Left renal cortex interstitium (tissue), 4 donors: ENCODE measurements around the gene SBF2. TPM values are rescaled to one million over a fixed set of nuclear protein-coding genes. Genes with fewer than 3 reads are reported as not detected.
"Not testable (repeated sequence)": the region's sequence is repeated elsewhere in the genome, so short reads cannot be mapped to it uniquely, and the experiment has no call there.

ENCODE experiments used
- DNase-seq, 4 donors: peaks; one replicate each; pipeline ENCODE4 v3.0.0-alpha.2; 2013; ENCODE audit warnings: low read depth in 4 of 4, low spot score in 2 of 4, missing footprints in 1 of 4
- polyA plus RNA-seq, 4 donors: library from polyadenylated mRNA; unstranded; fragments of 120-200 nt; gene quantifications; one replicate each; pipeline ENCODE4 v1.2.1, GENCODE V29; 2013; ENCODE audit not compliant: insufficient read length in 4 of 4

The SBF2 gene
- polyA plus RNA-seq, 4 donors: 41.7 to 58.7 (median 52.8) TPM

DNA sequence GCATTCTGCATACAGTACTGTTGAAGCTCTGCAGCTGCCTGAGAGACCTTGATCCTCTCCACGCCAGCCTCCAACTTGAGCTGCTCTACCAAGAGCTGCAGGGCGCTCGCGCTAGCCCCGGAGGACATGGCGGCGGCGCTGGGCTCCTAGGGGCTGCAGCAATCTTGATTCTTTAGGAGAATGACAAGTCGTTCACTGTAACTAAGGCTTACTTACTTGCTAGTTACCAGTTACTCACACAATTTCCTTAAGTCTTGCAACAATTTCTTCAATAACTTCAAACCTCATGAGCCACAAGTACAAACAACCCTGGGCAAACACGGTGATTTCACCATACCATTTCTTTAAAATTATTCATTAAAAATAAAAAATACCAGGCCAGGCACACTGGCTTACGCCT, 21.9 kb downstream of the SBF2 start:
- DNase-seq: no peak

DNA sequence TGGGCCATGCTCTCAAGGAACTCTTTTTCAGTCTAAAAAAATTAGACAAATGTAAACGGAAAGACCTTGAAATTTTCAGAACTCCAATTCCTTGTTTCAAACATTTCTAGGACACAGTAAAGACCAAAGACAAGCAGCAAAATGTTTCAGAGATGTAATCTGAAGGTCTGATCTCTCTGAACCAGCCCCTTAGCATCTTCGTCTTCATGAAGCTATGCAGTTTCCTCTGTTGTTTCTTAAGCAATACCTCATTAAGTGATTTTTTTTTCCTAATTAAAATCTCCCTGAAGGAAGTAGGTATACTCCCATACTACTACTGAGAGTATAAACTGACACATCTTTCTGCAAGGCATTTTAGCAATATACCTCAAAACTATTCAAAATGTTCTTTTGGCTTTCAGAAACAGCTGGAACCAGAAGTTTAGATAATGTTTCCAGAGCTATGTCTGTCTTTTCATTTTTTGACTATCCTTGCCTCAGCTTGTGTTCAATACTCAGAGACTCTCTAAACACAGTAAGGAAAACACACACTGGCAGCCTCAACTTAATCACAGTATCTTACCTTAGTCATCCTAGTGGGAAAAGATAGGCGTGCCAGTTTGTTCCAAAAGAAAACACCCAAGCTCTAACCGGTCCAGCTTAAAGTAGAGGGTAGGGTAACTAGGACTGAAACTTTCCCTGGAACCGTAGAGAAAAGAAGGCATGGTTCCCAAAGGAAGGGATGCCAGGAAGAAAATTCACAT, 25.1 kb downstream of the SBF2 start:
- no peak for DNase-seq

DNA sequence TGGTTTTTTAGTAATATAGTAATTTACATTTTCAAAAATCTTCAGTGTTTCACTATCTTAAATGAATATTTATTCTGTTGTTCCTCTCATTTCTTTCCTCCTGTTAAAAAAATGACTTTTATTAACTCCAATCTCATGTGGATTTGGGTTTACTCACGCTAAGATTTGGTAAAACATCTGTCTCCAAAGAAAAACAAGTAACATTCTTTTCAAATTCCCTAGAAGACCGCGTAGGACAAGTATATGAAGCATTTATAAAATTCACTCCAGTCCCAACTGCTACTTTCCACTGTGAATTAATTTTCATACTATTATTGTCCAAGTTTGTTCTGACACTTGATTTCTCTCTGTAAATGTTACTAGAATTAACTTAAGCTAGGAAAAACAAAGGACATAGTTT, 26.2 kb downstream of the SBF2 start:
- no peak for DNase-seq

DNA sequence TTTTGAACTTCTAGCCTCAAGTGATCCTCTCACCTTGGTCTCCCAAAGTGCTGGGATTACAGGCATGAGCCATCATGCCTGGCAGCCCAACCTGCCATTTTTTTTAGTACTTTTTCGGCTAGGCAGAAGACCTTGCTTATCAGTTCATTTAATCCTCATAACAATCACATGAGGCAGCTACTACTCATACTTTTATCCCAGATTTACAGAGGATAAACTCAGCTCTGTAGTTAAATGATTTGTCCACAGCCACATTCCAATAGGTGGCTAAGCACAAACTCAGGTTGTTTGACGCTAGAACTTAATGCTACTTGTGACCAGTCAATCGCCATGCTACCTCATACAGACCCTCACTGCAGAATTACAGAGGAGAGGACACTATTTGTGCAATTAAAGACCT, 28.1 kb downstream of the SBF2 start:
- no peak for DNase-seq

DNA sequence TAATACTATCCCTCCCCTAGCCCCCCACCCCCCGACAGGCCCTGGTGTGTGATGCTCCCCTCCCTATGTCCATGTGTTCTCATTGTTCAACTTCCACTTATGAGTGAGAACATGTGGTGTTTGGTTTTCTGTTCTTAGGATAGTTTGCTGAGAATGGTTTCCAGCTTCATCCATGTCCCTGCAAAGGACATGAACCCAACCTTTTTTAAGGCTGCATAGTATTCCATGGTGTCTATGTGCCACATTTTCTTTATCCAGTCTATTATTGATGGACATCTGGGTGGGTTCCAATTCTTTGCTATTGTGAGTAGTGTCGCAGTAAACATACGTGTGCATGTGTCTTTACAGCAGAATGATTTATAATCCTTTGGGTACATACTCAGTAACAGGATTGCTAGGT, 29.3 kb downstream of the SBF2 start:
- DNase-seq: not testable (repeated sequence)

DNA sequence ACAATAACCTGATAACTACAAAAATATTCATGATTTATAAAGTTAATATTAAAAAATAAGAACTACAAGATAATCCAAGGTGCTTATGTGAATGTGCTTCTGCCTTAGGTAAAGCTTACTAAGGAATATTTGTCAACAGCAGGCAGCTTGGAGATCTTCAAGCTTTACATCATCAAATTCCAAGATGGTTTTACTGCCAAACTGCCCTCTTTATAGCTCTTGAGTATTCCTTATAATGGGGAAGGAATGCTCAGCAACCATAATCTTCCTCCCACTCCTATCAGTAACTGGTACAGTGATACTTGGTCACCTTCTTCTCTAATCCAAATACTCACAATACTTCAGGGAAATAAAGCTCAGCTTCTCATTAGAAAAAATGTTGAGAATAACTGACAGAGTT, 30.1 kb downstream of the SBF2 start:
- DNase-seq: no peak

DNA sequence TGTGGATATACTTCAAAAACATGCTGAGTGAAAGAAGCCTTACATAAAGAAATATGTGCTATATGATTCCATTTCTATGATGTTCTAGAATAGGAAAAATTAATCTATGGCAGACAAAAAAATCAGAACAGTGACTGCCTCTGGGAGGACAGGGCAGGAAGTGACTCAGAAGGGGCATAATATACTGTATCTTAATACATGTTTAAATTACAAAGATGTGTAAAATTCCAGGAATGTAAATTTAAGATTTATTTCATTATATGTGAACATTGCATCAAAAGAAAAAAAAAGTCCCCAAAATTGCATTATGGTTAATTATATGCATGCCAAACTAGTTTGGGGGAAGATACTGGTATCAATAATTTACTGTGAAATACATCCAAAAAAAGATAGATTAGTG, 32.2 kb downstream of the SBF2 start:
- no peak for DNase-seq

DNA sequence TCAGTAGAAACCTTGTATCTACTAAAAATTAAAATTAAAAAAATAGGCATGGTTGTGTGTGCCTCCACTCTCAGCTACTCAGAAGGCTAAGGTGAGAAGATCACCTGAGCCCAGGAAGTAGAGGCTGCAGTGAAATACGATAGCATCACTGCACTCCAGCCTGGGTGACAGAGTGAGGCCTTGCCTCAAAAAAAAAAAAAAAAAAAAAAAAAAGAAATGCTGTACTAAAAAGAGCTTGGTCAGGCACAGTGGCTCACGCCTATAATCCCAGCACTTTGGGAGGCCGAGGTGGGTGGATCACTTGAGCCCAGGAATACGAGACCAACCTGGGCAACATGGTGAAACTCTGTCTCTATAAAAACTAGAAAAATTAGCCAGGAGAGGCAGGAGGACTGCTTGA, 36.5 kb downstream of the SBF2 start:
- DNase-seq: no peak

DNA sequence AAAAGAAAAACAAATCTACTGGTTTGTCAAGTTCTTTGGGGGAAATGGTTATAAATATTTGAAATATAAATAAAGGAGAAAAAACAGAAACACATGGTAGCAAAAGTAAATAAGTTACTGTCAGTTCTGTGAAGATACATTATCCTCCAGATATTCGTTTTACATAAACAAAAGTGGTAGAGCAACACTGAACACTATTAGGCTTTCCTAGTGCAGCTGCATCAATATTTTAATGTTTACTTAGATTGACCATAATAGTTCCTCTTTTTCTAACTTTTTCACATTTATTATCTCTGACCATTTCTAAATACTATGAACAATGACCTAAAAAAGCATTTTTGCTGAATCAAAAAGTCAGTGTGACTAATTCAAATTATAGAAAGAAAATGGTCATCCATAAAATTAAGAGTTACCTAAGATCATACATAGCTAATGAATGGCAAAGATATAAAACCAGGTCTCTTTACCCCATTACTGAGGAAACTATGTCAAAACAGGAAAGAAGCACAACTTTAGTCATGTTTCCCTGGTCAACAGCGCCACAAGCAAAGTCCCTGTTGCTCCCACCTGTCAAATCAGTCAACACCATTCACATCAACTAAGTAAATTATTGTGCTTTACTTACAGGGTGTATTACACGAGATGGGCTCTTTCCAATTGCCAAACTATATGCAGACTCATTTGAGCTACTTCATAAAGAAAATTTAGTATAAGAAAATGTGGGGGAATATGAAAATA, 38.5 kb downstream of the SBF2 start:
- no peak for DNase-seq

DNA sequence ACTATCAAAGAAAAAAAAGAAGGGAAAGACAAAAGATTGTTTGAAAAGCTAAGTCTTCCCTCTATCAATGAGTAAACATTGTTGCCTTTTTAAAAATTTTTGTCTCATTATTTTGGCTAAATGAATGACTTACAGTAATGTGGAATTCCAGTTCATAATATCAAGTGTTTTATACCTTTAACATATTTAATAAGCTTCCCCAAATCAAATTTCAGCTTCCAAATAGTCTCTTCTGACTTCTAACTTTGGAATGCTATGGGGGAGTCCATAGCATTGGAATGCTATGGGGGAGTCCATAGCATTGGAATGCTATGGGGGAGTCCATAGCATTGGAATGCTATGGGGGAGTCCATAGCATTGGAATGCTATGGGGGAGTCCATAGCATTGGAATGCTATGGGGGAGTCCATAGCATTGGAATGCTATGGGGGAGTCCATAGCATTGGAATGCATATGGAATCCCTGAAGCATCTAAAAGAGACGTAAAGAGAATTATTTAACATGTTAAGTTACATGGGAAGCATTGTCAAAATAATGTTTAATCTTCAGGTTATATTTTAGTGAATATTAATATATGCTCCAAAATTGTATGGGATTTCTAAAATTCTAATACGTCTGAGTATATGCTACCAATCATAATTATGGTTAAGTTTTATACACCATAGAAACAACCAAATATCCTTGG, 44.4 kb downstream of the SBF2 start:
- DNase-seq: not testable (repeated sequence)

DNA sequence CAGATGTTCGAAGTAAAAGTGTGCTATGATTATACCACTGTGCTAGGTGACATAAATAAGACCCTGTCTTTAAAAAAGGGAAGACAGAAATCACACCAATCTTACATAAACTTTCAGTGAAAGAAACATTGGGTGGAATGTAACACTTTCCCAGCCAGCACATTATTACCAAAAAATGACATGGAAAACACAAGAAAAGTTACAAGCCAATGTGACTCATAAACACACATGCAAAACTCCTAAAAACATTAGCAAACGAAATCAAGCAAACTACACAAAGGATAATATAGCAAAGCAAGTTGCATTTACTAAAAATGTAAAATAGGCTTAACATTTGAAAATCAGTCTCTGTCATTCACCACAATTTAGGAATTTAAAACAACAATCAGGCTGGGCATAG, 47.0 kb downstream of the SBF2 start:
- no peak for DNase-seq

DNA sequence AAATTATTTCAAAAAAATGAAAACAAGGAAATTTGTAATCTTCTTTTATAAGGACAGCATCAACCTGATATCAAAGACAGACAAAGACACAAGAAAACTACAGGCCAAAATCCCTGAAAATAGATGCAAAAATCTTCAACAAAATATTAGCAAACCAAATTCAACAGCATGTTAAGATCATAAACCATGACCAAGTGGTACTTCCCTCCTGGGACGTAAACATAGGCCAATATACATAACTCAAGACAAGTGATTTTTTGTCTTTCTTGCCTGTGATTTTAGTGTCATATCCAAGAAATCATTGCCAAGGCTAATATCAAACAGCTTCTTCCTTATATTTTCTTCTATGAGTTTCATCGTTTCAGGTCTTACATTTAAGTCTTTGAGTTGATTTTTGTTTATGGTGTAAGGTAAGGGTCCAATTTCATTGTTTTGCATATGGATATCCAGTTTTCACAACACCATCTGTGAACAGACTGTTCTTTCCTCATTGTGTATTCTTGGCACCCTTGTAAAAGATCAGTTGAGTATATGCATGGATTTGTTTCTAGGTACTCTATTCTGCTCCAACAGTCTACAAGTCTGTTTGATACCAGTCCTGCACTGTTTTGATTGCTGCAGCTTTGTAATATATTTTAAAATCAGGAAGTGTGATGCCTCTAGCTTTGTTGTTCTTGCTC, 50.0 kb downstream of the SBF2 start:
- no peak for DNase-seq

DNA sequence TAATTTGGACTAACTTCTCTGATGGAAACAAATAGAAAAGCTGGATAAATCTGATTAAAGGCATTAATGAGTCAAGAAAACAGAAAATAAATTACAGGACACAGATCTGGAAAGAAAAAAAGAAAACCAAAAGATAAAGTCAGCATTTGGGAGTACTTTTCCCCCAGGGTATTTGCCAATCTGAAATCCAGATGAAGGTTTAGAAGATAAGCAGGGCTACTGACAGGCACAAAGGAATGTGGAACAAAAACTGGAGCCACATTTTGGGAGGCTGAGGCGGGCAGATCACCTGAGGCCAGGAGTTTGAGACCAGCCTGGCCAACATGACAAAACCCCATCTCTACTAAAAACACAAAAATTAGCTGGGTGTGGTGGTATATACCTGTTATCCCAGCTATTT, 57.2 kb downstream of the SBF2 start:
- no peak for DNase-seq

DNA sequence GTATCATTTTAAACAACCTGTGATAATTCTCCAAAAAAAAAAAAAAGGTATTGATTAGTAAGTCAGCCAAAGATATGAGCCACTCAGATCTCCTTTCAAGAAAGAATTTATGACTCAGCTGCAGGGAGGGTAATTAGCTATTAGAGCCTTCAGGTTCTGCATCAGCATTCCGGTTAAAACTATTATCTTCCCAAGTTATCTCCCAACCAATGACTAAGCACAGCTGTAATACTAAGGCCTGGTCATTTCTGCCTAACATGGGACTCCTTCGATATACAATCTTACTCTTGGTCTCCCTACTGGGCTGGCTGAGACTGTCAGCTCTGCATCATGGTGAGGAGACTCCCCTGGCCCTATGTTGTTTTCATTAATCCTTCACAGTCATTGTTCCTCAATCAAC, 60.4 kb downstream of the SBF2 start:
- DNase-seq: no peak

DNA sequence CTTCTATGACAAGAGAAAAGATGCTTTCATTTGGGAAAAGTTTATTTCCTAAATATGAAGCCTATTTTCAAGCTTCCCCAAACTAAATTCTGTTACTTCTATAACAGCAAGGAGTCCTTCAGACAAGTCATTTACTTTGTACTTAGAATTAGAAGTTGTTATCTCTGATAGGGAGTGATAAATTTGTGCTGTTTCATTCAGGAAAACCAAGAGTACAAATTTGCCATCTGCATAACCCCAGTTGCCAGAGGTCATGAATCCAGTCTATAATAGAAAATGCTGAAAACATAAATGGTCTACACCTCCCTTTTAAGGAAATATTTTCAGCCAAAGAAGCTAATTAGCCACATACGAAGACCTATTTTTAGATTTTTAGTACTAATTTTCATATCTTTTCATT, 61.3 kb downstream of the SBF2 start:
- no peak for DNase-seq

DNA sequence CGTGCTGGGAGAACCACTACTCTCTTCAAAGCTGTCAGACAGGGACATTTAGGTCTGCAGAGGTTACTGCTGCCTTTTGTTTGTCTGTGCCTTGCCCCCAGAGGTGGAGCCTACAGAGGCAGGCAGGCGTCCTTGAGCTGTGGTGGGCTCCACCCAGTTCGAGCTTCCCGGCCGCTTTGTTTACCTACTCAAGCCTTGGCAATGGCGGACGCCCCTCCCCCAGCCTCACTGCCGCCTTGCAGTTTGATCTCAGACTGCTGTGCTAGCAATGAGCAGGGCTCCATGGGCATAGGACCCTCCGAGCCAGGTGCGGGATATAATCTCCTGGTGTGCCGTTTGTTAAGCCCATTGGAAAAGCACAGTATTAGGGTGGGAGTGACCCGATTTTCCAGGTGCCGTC, 62.2 kb downstream of the SBF2 start:
- DNase-seq: not testable (repeated sequence)

DNA sequence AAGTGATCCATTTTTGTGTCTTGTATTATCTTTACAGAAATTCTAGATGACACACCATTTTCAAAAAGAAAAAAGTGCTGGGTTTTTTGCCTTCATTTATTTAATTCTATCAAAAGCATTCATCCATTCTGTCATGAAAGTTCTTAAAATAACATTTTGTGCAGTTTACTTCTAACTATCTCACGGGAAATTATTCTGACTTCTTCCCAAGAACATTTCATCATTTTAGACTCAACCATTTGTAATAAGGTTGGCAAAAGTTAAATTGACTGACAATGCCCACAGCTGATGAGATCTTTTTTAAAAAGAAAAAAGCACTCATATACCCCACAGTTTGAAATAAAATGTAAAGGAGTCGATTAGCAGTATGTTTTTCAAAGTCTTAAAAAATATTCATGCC, 68.5 kb downstream of the SBF2 start:
- no peak for DNase-seq

DNA sequence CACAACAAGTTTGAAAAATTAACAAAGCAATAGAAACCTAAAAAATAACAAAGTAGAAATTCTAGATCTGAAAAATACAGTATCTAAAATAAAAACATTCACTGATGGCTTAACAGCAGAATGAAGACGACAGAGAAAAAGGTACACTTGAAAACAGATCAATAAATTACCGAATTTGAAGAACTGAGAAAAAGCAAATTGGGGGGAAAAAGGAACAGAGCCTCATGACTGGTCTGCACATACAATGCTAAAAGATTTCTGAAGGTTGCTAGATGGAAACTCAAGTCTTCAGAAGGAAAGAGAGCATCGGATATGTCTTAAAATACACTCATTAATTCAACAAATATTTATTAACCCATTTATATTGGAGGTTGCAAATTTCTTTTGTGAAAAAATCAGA, 71.6 kb downstream of the SBF2 start:
- DNase-seq: no peak

DNA sequence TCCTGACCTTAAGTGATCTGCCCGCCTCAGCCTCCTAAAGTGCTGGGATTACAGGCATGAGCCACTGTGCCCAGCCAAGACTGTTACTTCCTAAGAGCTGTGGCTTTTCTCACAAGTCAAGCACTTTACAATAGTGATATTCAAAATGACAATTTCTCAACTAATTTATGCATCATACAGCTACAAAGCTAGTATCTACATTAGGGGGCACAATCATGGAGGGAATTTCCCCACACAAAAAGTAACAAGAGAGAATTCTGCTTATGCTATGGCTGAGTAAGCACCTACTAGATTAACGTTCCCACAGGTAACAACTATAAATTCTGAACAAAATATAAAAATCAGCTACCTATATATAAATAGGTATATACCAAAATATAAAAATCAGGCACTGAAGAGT, 72.7 kb downstream of the SBF2 start:
- no peak for DNase-seq

DNA sequence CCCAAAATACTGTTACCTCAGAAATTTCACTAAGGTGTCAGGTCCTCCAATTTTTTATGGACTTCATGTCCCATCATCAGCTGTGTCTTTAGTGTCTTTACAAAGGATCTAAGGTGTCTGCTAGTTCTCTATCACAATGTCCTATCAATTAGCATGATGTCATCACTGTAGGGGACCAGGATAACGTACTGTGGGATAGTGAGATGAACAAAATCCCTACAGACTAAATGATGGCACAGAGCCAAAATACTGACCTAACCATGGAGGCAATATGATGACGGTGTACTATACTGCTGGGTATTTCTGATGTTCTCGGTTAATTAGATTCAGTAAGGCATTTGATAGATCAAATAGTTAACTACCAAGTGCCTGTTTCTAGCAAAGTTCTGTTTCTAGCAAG, 82.5 kb downstream of the SBF2 start:
- DNase-seq: no peak

DNA sequence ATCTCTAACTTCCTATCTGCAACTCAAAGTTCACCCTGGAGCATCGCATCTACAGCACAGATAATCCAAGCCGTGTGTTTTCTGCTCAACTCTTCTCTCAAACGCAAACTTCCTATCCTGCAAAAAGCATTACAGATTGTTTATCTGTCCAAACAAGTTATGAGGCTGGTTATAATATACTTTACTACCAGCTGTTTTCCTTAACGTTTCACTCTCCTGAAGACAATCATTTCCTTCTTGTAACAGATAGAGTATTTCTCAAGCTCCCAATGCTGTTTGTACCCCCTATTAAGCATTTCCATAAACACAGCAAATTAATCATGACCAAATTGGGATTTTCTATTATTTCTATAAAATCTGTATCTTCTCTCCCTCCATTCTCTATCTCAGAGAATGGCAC, 84.7 kb downstream of the SBF2 start:
- DNase-seq: no peak
